ENCODE results near the gene PROZ. TPM values are rescaled to one million over a fixed set of nuclear protein-coding genes. Genes with fewer than 3 reads are reported as not detected.

Gene PROZ
- total and polyA plus RNA-seq, 9 of the 15 experiments (the other 6 are each of a cell fraction or from before 2014, with no cell fraction given): not detected

GRCh38 chr13:113187883-113188665 lies 29.6 kb downstream of the PROZ start (continued):
- TF ChIP-seq AFF1 (IDR thresholded peaks at IDR 0.05; ENCODE audit: low read depth in 1 of 2, partially characterized antibody in 2 of 2): no peak
- TF ChIP-seq ZBTB40 (IDR thresholded peaks at IDR 0.05): no peak
- no peak for TF ChIP-seq ZBTB40 (CRISPR knock-in tag; IDR thresholded peaks at IDR 0.05)
- no peak for TF ChIP-seq ZNF282 (CRISPR knock-in tag; IDR thresholded peaks at IDR 0.05)
- TF ChIP-seq PRPF4 (IDR thresholded peaks at IDR 0.05; ENCODE audit: insufficient read depth, low read depth, low read length, poor library complexity, severe bottlenecking): no peak
- no peak for TF ChIP-seq ZNF280A (IDR thresholded peaks at IDR 0.05; ENCODE audit: low read depth, partially characterized antibody)
- TF ChIP-seq, protein P1, sequence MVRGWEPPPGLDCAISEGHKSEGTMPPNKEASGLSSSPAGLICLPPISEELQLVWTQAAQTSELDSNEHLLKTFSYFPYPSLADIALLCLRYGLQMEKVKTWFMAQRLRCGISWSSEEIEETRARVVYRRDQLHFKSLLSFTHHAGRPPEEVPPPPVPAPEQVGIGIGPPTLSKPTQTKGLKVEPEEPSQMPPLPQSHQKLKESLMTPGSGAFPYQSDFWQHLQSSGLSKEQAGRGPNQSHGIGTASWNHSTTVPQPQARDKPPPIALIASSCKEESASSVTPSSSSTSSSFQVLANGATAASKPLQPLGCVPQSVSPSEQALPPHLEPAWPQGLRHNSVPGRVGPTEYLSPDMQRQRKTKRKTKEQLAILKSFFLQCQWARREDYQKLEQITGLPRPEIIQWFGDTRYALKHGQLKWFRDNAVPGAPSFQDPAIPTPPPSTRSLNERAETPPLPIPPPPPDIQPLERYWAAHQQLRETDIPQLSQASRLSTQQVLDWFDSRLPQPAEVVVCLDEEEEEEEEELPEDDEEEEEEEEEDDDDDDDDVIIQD (CRISPR knock-in tag; IDR thresholded peaks at IDR 0.05): no peak

Measured in K562 (cell line).